AG04449 (cell line): Measurements from ENCODE around the gene COL6A1.

ENCODE experiments used
- CTCF ChIA-PET: fragments of 350-600 bp; formaldehyde crosslinking; extraction: SDS; loops from one replicate; lab custom pipeline; 2021; ENCODE audit warnings: antibody characterized with exemption; lab: Yijun Ruan, JAX
- POLR2A ChIA-PET: fragments of 400-600, 350-600 bp; formaldehyde crosslinking; extraction: SDS; loops from one replicate; lab custom pipeline; 2020; ENCODE audit warnings: antibody characterized with exemption, inconsistent platforms; lab: Yijun Ruan, JAX
- DNase-seq: peaks from one replicate; pipeline ENCODE4 v3.0.0-alpha.2; 2010; ENCODE audit warnings: low read depth, low spot score
- H3K4me3 ChIP-seq: 2 replicates; pipeline ENCODE4 v1.5.1; 2011; ENCODE audit warnings: low read depth, mild to moderate bottlenecking, control low read depth, low read length
- TF ChIP-seq, protein P1 (sequence below): IDR thresholded peaks from one replicate; pipeline ENCODE4 v1.5.1; 2011; ENCODE audit warnings: mild to moderate bottlenecking, moderate library complexity, low read length, control low read depth, inconsistent platforms; ENCODE audit not compliant: insufficient read depth; ENCODE audit errors: missing control alignments

The COL6A1 gene

DNA sequence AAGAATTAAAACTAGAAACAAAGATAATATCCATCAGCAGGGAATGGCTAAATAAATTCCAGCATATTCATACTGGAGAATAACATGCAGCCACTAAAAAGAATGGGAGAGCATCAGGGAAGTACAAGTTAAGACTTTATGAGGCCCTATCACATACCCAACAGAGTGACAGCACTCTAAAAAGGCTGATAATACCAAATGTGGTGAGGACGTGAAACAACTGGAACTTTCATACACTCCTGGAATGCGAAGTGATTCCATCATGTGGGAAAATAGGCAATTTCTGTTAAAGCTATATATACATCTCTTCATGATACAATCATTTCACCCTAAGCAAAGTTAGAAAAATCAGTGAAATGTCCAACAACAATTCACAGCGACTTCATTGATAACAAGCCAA lies 42.6 kb downstream of the COL6A1 start:
- POLR2A ChIA-PET: no interaction called here
- TF ChIP-seq, protein P1, sequence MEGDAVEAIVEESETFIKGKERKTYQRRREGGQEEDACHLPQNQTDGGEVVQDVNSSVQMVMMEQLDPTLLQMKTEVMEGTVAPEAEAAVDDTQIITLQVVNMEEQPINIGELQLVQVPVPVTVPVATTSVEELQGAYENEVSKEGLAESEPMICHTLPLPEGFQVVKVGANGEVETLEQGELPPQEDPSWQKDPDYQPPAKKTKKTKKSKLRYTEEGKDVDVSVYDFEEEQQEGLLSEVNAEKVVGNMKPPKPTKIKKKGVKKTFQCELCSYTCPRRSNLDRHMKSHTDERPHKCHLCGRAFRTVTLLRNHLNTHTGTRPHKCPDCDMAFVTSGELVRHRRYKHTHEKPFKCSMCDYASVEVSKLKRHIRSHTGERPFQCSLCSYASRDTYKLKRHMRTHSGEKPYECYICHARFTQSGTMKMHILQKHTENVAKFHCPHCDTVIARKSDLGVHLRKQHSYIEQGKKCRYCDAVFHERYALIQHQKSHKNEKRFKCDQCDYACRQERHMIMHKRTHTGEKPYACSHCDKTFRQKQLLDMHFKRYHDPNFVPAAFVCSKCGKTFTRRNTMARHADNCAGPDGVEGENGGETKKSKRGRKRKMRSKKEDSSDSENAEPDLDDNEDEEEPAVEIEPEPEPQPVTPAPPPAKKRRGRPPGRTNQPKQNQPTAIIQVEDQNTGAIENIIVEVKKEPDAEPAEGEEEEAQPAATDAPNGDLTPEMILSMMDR: no peak
- CTCF ChIA-PET: interaction anchor here (1.4 kb wide), 1 partner anchor 43 kb away, joined by 3 read pairs; no protein-coding TSS in a partner anchor
- H3K4me3 ChIP-seq: no peak overlapping the region
- no peak for DNase-seq

DNA sequence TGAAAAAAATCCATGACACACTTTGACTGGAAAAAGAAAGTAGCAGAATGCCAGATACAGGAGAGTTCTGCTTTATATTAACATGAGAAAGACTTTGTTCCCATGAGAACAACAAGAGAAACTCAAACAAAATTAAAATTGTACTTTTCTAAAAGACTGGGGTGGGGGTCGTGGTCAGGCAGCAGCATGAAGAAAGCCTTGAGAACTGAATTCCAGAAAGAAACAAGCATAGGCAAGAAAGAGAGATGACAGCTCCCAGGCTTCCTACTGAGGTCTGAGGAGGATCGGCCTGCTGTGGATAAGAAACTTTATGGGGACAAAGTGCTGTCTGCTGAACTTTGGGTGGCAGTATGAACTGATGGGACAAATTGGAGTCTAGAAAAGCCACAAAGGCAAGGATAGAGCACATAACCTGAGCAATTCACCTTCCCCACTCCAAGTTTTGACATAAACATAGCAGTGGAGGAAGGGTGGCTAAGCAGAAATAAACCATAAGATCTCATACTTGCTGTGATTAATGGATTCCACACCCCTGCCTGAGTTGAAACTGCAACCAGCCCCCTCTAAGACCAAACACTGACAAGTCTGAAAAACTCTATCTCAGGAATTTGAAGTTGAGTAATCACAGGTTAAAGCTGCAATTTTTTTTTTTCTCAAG lies 43.7 kb downstream of the COL6A1 start:
- peak; percentile 69 for DNase-seq
- POLR2A ChIA-PET: interaction anchor here (0.6 kb wide), 2 partner anchors 20 to 67 kb away, joined by 3 read pairs; no protein-coding TSS in a partner anchor
- TF ChIP-seq, protein P1: no peak
- CTCF ChIA-PET: interaction anchor here (0.5 to 1.4 kb wide), 3 partner anchors 11 to 54 kb away, joined by 3 read pairs; no protein-coding TSS in a partner anchor
- no peak overlapping the region; the same call in 1 of the 2 replicates for H3K4me3 ChIP-seq

DNA sequence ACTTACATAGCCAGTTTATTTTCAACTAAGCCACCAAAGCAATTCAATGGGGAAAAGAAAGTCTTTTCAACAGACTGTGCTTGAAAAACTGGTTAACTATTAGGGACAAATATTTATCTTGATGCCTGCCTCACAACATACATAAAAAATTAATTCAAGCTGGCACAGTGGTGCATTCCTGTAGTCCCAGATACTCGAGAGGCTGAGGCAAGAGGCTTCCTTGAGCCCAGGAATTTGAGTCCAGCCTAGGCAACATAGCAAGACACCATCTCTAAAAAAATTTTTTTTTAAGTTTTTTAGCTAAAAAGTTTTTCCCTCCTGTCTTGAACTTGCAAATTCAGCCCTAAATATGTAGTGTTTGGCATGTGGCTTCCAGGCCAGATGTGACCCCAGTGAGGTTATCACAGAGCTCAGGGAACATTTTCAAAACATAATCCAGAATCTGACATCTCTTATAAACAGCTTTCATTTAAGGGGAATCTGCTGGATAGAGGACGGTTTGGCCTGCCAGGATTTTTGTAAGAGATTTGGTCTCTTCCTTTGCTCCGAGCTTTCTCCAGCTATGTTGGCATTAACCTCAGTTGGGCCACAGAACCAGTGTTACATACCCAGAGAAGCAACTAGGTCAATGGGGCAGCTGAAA lies 46.4 kb downstream of the COL6A1 start:
- H3K4me3 ChIP-seq: no peak overlapping the region
- DNase-seq: no peak
- TF ChIP-seq, protein P1: no peak
- POLR2A ChIA-PET: interaction anchor here (0.9 to 1.7 kb wide), 6 partner anchors 21 to 52 kb away, joined by 3 to 7 read pairs (median 5); no protein-coding TSS in a partner anchor
- CTCF ChIA-PET: interaction anchor here (0.9 to 2.2 kb wide), 4 partner anchors 11 to 57 kb away, joined by 3 to 12 read pairs (median 3); no protein-coding TSS in a partner anchor

DNA sequence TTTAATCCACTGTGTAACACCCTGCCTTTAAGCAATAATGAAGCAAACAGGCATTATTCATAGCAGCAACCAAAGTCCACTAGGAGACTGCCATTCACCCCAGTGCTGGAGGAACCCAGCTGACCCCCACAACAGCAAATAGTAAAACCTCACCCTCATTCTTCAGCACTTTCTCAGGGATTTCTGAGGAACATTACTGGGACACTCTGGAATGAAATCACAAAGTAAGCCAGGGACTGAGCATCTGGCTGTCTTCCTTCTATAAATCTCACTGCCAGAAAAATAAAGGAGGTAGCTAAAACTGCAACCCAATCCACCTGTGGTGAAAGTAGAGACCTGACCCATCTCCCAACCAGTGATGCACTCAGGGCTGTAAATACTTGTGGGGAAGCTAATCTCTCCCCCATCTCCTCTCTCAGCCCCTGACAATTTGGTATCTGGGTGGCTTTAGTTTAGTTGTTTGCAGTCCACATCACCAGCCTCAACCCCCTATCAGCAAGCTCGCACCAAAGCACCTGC lies 47.1 kb downstream of the COL6A1 start:
- CTCF ChIA-PET: interaction anchor here (0.9 to 2.2 kb wide), 7 partner anchors 10 to 148 kb away, joined by 3 to 12 read pairs (median 3); no protein-coding TSS in a partner anchor
- TF ChIP-seq, protein P1: no peak
- no peak for DNase-seq
- POLR2A ChIA-PET: interaction anchor here (0.9 to 1.7 kb wide), 6 partner anchors 21 to 51 kb away, joined by 3 to 7 read pairs (median 5); no protein-coding TSS in a partner anchor
- H3K4me3 ChIP-seq: no peak overlapping the region

DNA sequence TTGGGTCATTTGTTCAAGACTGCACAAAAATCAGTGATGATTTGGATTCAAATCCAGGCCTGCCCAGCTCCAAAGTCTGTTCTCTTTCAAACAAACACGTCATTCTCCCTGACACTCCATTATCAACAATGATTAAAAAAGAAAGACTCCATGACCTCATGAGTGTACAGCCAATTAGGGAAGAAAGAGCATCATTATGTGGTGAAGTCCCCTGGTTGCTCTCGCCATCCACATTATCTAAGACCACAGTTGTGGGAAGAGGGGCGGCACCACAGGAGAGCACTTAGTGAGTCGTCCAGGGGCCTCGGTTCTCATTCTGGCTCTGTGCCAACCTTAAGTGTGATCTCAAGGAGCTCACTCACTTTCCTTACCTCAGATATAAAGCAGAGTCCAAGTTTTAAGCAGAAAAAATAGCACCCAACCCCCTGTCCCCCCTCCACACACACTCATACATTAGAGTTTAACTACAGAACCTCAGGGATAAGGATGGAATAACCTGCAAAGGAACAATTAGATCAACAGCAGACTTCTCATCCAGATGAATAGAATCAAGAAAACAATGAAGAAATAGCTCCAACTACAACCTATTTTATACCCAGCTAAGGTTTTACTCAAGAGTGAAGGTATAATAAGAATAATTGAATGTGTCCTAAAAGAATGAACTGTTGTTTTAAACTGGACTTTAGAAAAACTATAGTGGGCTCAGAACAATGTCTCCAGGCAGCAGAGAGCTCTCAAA lies 47.8 kb downstream of the COL6A1 start:
- DNase-seq: no peak
- ChIA-PET CTCF (interaction anchor here (0.9 to 1.5 kb wide), 4 partner anchors 36 to 149 kb away, joined by 3 to 5 read pairs (median 4); no protein-coding TSS in a partner anchor), POLR2A (interaction anchor here (0.6 to 1.7 kb wide), 4 partner anchors 36 to 70 kb away, joined by 3 to 7 read pairs (median 4); no protein-coding TSS in a partner anchor)

More for the DNA sequence above, 47.8 kb downstream of the COL6A1 start:
- TF ChIP-seq, protein P1: no peak
- H3K4me3 ChIP-seq: no peak overlapping the region
